ENCODE measurements around the gene ZBTB20. TPM values are rescaled to one million over a fixed set of nuclear protein-coding genes. Genes with fewer than 3 reads are reported as not detected.

ZBTB20 gene
- polyA plus RNA-seq, 1 of the 3 experiments (the other 2 are of a cell fraction), result 0.43 TPM

GRCh38 chr3:114290911-114291901, 855.9 kb downstream of the ZBTB20 start:
- Histone ChIP-seq H4K20me1 (ENCODE audit: insufficient read depth) (no peaks in the 10 kb centered on the region), H3K9me2 (no peaks in the 10 kb centered on the region), H3K4me2 (no peak overlapping the region), H3K27me3 (ENCODE audit: insufficient read depth) (no peaks in the 10 kb centered on the region), H3K27ac (ENCODE audit: low read depth in 2 of 2, low read length in 1 of 2) (no peak overlapping the region), H3K4me3 (ENCODE audit: low read depth in 2 of 2, low read length in 1 of 2) (peak overlapping the region in 1 of 2 experiments; percentile 43; a peak in 1 of 4 replicates), H3K9me3 (no peaks in the 10 kb centered on the region), H3K9ac (no peak overlapping the region), H3K79me2 (ENCODE audit: insufficient read depth) (no peaks in the 10 kb centered on the region), H2AFZ (ENCODE audit: low read depth) (no peak overlapping the region), H3K36me3 (replicated peaks in 1 of 2; ENCODE audit: control insufficient read depth in 1 of 2, insufficient read depth in 2 of 2, low read length in 1 of 2) (no peaks in the 10 kb centered on the region), H3K4me1 (ENCODE audit: control insufficient read depth in 1 of 2, insufficient read depth in 2 of 2, low read depth in 1 of 2, low read length in 1 of 2) (no peaks in the 10 kb centered on the region), H3F3A (replicated peaks; ENCODE audit: insufficient read depth) (no peaks in the 10 kb centered on the region)
- DNase-seq, result peak; percentile 70
- TF ChIP-seq YY1 (IDR thresholded peaks at IDR 0.05; ENCODE audit: low read depth) (no peak), RAD21 (IDR thresholded peaks at IDR 0.05; ENCODE audit: low read length) (peak; percentile 38), CTCF (IDR thresholded peaks at IDR 0.05) (peak; percentile 70), TAF1 (IDR thresholded peaks at IDR 0.05; ENCODE audit: borderline replicate concordance, low read depth, low read length) (no peak), SMC3 (IDR thresholded peaks at IDR 0.05; ENCODE audit: low read depth, low read length) (peak; percentile 38)
- ChIA-PET POLR2A (no interaction called here), CTCF (interaction anchor here (0.8 to 1.5 kb wide), 10 partner anchors 15 to 211 kb away, joined by 3 to 9 read pairs (median 4); no protein-coding TSS in a partner anchor)
- WGBS (ENCODE audit: low lambda C conversion rate), result 66% methylated on average over 10 of the region's 23 CpGs

- no peak for DNase-seq
- H3K9me2 ChIP-seq, result no peaks in the 10 kb centered on the region
- POLR2A ChIA-PET, result no interaction called here
- H3K27ac ChIP-seq (ENCODE audit: low read depth in 2 of 2, low read length in 1 of 2), result no peak overlapping the region
- no peak overlapping the region for H2AFZ ChIP-seq (ENCODE audit: low read depth)
- no peaks in the 10 kb centered on the region for H3K9me3 ChIP-seq
- no peak overlapping the region for H3K9ac ChIP-seq
- WGBS (ENCODE audit: low lambda C conversion rate), result 76% methylated on average over 2 of the region's 2 CpGs
- no peaks in the 10 kb centered on the region for H3K79me2 ChIP-seq (ENCODE audit: insufficient read depth)
- H3F3A ChIP-seq (replicated peaks; ENCODE audit: insufficient read depth), result no peaks in the 10 kb centered on the region
- H3K4me2 ChIP-seq, result no peak overlapping the region
- CTCF ChIA-PET, result no interaction called here
- H3K4me3 ChIP-seq (ENCODE audit: low read depth in 2 of 2, low read length in 1 of 2), result no peak overlapping the region
- H3K4me1 ChIP-seq (ENCODE audit: control insufficient read depth in 1 of 2, insufficient read depth in 2 of 2, low read depth in 1 of 2, low read length in 1 of 2), result no peaks in the 10 kb centered on the region
- no peaks in the 10 kb centered on the region for H3K27me3 ChIP-seq (ENCODE audit: insufficient read depth)
- no peak for TF ChIP-seq CHD2 (IDR thresholded peaks at IDR 0.05; ENCODE audit: low read length, partially characterized antibody)
- TF ChIP-seq ZBTB33 (IDR thresholded peaks at IDR 0.05; ENCODE audit: borderline replicate concordance, low read depth), result no peak
- TF ChIP-seq FOXJ3 (CRISPR knock-in tag; IDR thresholded peaks at IDR 0.05), result no peak
- no peak for TF ChIP-seq NRF1 (IDR thresholded peaks at IDR 0.05; ENCODE audit: low read depth, low read length)
- no peak for TF ChIP-seq GABPA (IDR thresholded peaks at IDR 0.05; ENCODE audit: low read depth)
- TF ChIP-seq EP300 (IDR thresholded peaks at IDR 0.05; ENCODE audit: borderline replicate concordance in 1 of 2, low read depth in 1 of 2, low read length in 1 of 2), result no peak
- TF ChIP-seq JUND (IDR thresholded peaks at IDR 0.05), result no peak
- TF ChIP-seq YY1 (IDR thresholded peaks at IDR 0.05; ENCODE audit: low read depth), result no peak
- no peak for TF ChIP-seq CTCF (IDR thresholded peaks at IDR 0.05)
- no peak for TF ChIP-seq FOSL2 (IDR thresholded peaks at IDR 0.05; ENCODE audit: borderline replicate concordance, low read depth)
- no peak for TF ChIP-seq IRF3 (IDR thresholded peaks at IDR 0.05; ENCODE audit: low read depth, low read length)
- H3K36me3 ChIP-seq (replicated peaks in 1 of 2; ENCODE audit: control insufficient read depth in 1 of 2, insufficient read depth in 2 of 2, low read length in 1 of 2), result no peaks in the 10 kb centered on the region
- H4K20me1 ChIP-seq (ENCODE audit: insufficient read depth), result no peaks in the 10 kb centered on the region
These were observed 860.8 kb downstream of the ZBTB20 start for GRCh38 chr3:114286266-114286665.

Data from SK-N-SH (cell line).